GM04504 (cell line): Measurements from ENCODE around the gene MN1.

Experiments
- DNase-seq: peaks from one replicate; pipeline ENCODE4 v3.0.0-alpha.2; 2012; ENCODE audit warnings: low read depth

The MN1 gene

GRCh38 chr22:27801616-27802345 is at the start of gene MN1:
Gene MN1, minus strand, starts transcription at chr22:27801756. Its CDS starts 1,213 bp downstream, at chr22:27800543.
- no peak for DNase-seq

- DNase-seq: no peak
Observed at GRCh38 chr22:27850000-27850521, 48.5 kb upstream of the MN1 start.

DNA sequence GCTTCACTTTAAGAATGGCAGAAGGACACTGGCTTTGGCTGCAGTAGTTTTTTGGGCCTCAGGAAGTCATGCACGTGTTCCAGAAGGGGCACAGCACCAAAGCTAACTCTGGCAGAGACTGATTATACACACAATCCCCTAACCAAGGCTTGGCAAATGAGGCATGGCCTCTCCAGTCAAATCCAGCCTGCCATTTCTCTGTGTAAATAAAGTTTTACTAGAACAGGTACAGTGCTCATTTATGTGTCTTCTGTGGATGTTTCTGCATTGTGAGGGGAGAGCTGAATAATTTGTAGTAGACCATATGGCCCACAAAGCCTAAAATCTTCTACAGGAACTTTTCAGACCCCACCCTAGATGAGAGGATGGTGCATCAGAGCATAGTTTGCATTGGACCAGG is 46.4 kb upstream of the MN1 start:
- DNase-seq: no peak

GRCh38 chr22:27846910-27847309 is 45.4 kb upstream of the MN1 start:
- no peak for DNase-seq

GRCh38 chr22:27846248-27846757 is 44.7 kb upstream of the MN1 start:
- no peak for DNase-seq

DNA sequence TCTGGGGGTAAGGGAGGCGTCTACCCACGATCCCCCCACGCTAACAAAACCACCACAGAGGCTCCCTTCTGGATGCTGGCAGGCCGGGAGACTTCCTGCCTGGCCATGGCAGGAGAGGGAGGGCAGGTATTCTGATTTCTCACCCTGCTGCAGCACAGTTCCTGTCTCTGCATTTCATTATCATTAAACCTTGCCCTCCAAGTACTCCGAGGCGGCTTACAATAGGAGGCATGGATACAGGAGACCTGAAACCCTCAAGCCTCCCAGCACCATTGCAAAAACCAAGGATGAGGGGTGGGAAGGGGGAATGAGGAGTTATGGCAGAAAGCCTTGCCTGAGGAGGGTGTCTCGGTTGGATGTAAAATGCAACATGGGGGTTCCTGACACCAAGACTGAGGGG is 44.1 kb upstream of the MN1 start:
- no peak for DNase-seq

DNA sequence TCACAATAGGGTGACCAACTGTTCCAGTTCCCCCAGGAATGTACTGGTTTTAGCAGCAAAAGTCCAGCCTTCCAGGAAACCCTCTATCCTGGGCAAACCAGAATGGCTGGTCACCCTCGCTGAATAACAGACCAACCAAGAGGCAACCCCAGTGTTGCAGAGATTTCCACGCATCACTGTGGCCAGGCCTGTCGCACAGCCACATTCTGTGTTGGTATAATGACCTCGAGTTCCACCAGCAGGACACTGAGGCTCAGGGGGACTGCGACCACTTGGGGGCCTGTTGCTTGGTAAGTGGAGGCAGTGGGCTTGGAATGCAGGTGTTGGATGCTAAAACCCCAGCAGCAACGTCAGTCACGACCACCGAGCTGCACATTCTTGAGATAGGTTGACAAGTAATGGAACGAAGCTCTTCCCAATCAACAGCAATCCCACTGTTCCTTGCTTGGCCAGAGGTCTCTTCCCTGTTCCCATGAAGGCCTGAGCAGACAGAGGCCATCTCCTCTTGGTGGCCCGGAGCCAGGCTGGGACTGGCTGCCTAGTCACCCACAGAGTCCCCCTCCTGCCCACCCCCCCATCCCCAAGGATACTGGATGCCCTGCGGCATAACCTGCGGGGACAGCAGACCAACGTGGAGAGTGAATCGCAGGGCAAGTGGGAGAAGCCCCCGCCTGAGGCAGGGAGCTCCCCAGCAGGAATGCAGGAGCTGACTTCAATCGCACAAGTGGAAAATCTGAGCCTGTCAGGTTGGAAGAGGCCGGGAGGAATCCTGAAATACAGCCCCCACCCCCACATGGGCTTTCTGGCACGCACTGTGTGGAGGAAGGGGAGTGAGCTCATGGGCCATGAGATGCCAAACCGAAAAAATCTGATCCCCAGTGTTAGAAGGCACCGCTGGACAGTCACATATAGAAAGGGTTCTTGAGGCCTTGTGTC is 43.4 kb upstream of the MN1 start:
- no peak for DNase-seq

DNA sequence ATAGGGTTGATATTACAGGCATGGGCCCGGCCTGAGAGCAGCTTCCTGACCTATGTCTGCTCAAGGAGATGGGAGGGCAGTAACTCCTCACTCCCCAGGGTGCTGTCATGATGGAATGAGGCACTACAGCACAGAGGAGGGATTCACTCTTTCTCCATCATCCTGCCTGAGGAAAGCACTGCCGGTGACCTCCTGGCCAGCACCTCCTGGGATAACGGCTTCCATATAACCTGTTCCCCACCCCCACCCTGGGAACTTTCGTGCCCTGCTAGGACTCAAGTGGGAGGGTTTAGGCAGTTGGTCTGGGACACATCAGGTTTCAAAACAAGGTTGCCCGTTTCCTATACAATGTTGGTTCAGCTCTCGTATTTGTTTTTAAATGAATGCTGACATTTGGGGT is 42.7 kb upstream of the MN1 start:
- no peak for DNase-seq

GRCh38 chr22:27843441-27843840 is 41.9 kb upstream of the MN1 start:
- no peak for DNase-seq

- DNase-seq: peak; percentile 56
Observed at GRCh38 chr22:27842669-27843431, 41.3 kb upstream of the MN1 start.

DNA sequence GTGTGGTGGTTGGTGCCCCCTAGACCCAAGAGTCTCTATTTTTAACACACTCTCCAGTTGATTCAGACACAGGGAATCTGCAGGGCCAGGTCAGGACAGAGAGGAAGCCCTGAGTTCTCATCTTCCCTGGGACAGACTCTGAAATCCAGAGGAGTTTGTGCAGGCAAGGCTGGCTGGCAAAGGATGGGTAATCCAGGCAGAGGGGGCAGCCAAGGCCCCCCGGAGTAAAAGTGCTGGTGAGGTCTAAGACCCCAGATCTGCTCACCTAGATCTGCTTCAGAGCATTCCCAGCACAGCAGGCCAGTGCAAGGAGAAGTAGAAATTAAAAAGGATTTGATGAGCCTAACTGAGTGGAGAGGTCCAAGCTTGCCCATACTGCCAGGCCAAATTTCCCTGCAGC is 40.6 kb upstream of the MN1 start:
- DNase-seq: no peak

DNA sequence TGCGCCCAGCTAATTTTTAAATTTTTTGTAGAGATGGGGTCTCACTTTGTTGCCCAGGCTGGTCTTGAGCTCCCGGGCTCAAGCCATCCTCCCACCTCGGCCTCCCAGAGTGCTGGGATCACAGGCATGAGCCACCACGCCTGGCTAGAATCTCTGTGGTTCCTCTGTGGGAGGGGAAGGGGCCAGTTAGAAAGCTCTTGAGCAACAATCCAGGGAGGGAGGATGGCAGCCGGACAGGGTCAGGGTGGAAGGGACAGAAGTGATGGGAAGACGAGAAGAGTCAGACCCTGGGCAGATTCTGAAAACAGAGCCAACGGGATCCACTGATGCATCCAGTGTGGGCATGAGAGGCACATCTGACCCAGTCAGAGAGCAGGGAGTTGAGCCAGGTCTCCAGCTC is 38.9 kb upstream of the MN1 start:
- no peak for DNase-seq

- DNase-seq: no peak
Observed at GRCh38 chr22:27839057-27839660, 37.6 kb upstream of the MN1 start.

- DNase-seq: no peak
Observed at GRCh38 chr22:27836181-27836580, 34.6 kb upstream of the MN1 start.

GRCh38 chr22:27835446-27835845 is 33.9 kb upstream of the MN1 start:
- DNase-seq: no peak

- DNase-seq: no peak
Observed at GRCh38 chr22:27834364-27835185, 33.0 kb upstream of the MN1 start.

- no peak for DNase-seq
Observed at GRCh38 chr22:27833803-27834202, 32.2 kb upstream of the MN1 start.

DNA sequence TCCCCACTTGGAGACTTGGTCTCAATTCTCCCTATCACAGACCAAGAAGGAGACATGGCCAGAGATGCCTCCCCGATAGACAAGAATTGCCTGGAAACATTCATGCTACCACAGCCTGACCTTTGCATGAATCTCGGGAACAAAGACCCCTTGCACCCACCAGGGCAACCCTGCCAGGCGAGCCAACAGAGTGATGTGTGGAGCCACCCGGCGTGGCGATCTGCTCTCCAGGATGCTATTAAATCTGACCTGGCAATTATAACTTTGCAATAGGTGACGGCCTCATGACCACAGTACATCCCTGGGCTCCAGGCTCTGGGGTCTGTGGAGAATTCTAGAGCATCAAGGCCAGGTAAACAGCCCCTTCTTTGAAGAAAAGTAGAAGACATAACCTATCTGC is 31.1 kb upstream of the MN1 start:
- DNase-seq: no peak

DNA sequence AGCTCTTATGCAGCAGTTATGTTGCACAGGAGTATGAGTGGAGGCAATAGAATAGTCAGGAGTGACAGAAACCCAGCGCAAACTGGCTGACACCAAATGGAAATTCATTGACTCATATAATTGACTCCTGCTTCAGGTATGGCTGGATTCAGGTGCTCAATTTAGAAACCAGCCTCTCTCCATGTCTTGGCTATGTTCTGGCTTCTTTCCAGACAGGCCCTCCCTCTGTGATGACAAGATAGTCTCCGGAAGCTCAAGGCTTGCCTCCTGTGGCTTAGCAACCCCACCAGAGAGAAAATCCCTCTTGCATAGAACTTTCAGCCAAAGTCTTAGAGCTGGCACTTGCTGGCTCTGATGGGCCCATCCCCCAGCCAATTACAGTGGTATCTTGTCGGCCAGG is 28.1 kb upstream of the MN1 start:
- no peak for DNase-seq
